GM06990 (cell line): Measurements from ENCODE around the gene TLE6.

ENCODE experiments used
- DNase-seq: peaks from one replicate; pipeline ENCODE4 v3.0.0-alpha.2; 2011; ENCODE audit not compliant: insufficient read length; ENCODE audit errors: extremely low read depth
- H3K27me3 ChIP-seq: replicated peaks from 2 replicates; pipeline ENCODE4 v1.6.0; 2011; ENCODE audit warnings: low read length; ENCODE audit not compliant: control insufficient read depth, insufficient read depth
- H3K36me3 ChIP-seq: 2 replicates; pipeline ENCODE4 v1.5.1; 2011; ENCODE audit warnings: low read length; ENCODE audit not compliant: control insufficient read depth, insufficient read depth
- H3K4me3 ChIP-seq: replicated peaks from 2 replicates; pipeline ENCODE4 v1.5.1; 2011; ENCODE audit warnings: low read depth, mild to moderate bottlenecking, control low read depth, low read length
- CTCF ChIP-seq: IDR thresholded peaks from 2 replicates; pipeline ENCODE4 v1.5.1; 2011; ENCODE audit warnings: low read length, control low read depth, mild to moderate bottlenecking, inconsistent platforms; ENCODE audit not compliant: insufficient read depth, poor library complexity, severe bottlenecking

Gene TLE6

GRCh38 chr19:3013263-3013725 is 35.9 kb downstream of the TLE6 start:
- Histone ChIP-seq H3K4me3 (no peak overlapping the region), H3K27me3 (0 out of 2 replicates have a peak, but pooled peaks cover 1% of the 10 kb centered on the region), H3K36me3 (no peaks in the 10 kb centered on the region)
- no peak for DNase-seq
- TF ChIP-seq CTCF: no peak

- Histone ChIP-seq H3K27me3 (0 out of 2 replicates have a peak, but pooled peaks cover 1% of the 10 kb centered on the region), H3K36me3 (no peaks in the 10 kb centered on the region), H3K4me3 (no peak overlapping the region)
- TF ChIP-seq CTCF: no peak
- no peak for DNase-seq
Measured at GRCh38 chr19:3014135-3014534, 36.8 kb downstream of the TLE6 start.

GRCh38 chr19:3015126-3016057 is 38.0 kb downstream of the TLE6 start:
- TF ChIP-seq CTCF: no peak
- no peak overlapping the region for H3K4me3 ChIP-seq
- H3K27me3 ChIP-seq: 0 out of 2 replicates have a peak, but pooled peaks cover 1% of the 10 kb centered on the region
- no peaks in the 10 kb centered on the region for H3K36me3 ChIP-seq
- no peak for DNase-seq

- Histone ChIP-seq H3K27me3 (no peaks in the 10 kb centered on the region), H3K4me3 (no peak overlapping the region), H3K36me3 (no peaks in the 10 kb centered on the region)
- no peak for DNase-seq
- TF ChIP-seq CTCF: no peak
Measured at GRCh38 chr19:3017923-3018322, 40.6 kb downstream of the TLE6 start.

- no peak overlapping the region for H3K4me3 ChIP-seq
- no peak for DNase-seq
- no peaks in the 10 kb centered on the region for H3K27me3 ChIP-seq
- no peaks in the 10 kb centered on the region for H3K36me3 ChIP-seq
- TF ChIP-seq CTCF: no peak
Measured at GRCh38 chr19:3019211-3019854, 42.0 kb downstream of the TLE6 start.
